Measurements from ENCODE around the gene SEMA4G.

DNA sequence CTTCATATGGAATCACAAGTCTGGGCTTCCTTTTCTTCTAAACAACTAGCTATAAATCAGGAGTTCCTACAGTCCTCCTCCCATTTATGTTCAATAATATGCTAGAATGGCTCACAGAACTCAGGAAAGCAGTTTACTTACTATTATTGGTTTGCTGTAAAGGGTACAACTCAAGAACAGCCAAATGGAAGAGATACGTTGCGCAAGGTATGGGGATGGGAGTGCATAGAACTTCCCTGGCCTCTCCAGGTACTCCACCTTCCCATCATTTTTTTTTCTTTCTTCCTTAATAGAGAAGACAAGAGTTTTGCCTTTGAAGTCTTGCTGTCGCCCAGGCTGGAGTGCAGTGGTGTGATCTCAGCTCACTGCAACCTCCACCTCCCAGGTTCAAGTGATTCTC, 27.1 kb upstream of the SEMA4G start:
- TF ChIP-seq FOXK2 (IDR thresholded peaks at IDR 0.05) (no peak), SUZ12 (IDR thresholded peaks at IDR 0.05) (no peak), TARDBP (IDR thresholded peaks at IDR 0.05) (no peak), FOXM1 (IDR thresholded peaks at IDR 0.05; ENCODE audit: borderline replicate concordance) (no peak), HDGF (IDR thresholded peaks at IDR 0.05; ENCODE audit: borderline replicate concordance) (no peak), ELF4 (IDR thresholded peaks at IDR 0.05) (no peak), LEF1 (IDR thresholded peaks at IDR 0.05; ENCODE audit: borderline replicate concordance) (no peak), BHLHE40 (IDR thresholded peaks at IDR 0.05; ENCODE audit: borderline replicate concordance) (no peak), SP1 (IDR thresholded peaks at IDR 0.05) (no peak), ZNF384 (IDR thresholded peaks at IDR 0.05) (no peak), ARNT (IDR thresholded peaks at IDR 0.05) (no peak), NFRKB (IDR thresholded peaks at IDR 0.05) (no peak)
- TF ChIP-seq, protein P1, sequence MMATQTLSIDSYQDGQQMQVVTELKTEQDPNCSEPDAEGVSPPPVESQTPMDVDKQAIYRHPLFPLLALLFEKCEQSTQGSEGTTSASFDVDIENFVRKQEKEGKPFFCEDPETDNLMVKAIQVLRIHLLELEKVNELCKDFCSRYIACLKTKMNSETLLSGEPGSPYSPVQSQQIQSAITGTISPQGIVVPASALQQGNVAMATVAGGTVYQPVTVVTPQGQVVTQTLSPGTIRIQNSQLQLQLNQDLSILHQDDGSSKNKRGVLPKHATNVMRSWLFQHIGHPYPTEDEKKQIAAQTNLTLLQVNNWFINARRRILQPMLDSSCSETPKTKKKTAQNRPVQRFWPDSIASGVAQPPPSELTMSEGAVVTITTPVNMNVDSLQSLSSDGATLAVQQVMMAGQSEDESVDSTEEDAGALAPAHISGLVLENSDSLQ (IDR thresholded peaks at IDR 0.05), result no peak
